K562 (cell line): ENCODE results near the gene TMEM108. TPM values are rescaled to one million over a fixed set of nuclear protein-coding genes. Genes with fewer than 3 reads are reported as not detected.
A peak's percentile ranks its signal among the peaks of the same experiment; 100 is the strongest.

Experiments used
- ATAC-seq: fragments of 200-7000 bp; cut with Tn5 transposase; 3 replicates; pipeline ENCODE4 v1.9.1; 2020; ENCODE audit warnings: moderate library complexity
- BruUV-seq: library from RNA; stranded (reverse); fragments of 400-500 nt; replicated peaks from 2 replicates; lab custom pipeline; 2021; lab: Mats Ljungman, UMichigan
- CTCF ChIA-PET: fragments of 300-600 bp; formaldehyde crosslinking; extraction: SDS; loops from one replicate; lab custom pipeline; 2021; ENCODE audit warnings: low intra/inter-chr PET ratio; lab: Yijun Ruan, JAX
- POLR2A ChIA-PET: fragments of 300-600, 350-650 bp; sonication (Branson Sonifier 250); formaldehyde crosslinking; extraction: SDS; loops from one replicate; lab custom pipeline; 2021; ENCODE audit warnings: antibody characterized with exemption, inconsistent platforms; lab: Yijun Ruan, JAX
- DNase-seq, 4 experiments: peaks; one replicate each; pipeline versions ENCODE4 v3.0.0 to v3.0.0-alpha.2; 2011 to 2018; ENCODE audit warnings: low spot score in 3 of 4, mixed read lengths in 3 of 4; ENCODE audit errors: extremely low read depth in 1 of 4
- FAIRE-seq: peaks from 2 replicates; lab custom pipeline; 2011; peaks lifted over from hg19 to GRCh38; lab: Jason Lieb, UNC
- H2AFZ ChIP-seq: 2 replicates; pipeline ENCODE4 v1.6.0; 2011; ENCODE audit warnings: low read depth, low read length, control low read depth, inconsistent platforms
- H3K27ac ChIP-seq: fragments of 200-600 bp; 3 replicates; pipeline ENCODE4 v1.8.0; 2011; ENCODE audit warnings: low read depth, mild to moderate bottlenecking, control low read depth, inconsistent platforms, low read length, moderate library complexity, mixed read lengths; ENCODE audit errors: extremely low read depth
- H3K27me3 ChIP-seq, 2 experiments: fragments of 300-600 bp in 1 of 2; 2 replicates in 1 of 2; 3 replicates in 1 of 2; pipeline versions ENCODE4 v1.6.0 to v1.8.0; 2011; ENCODE audit warnings: inconsistent platforms in 2 of 2, low read length in 2 of 2, mild to moderate bottlenecking in 1 of 2, mixed read lengths in 1 of 2, moderate library complexity in 1 of 2; ENCODE audit not compliant: control insufficient read depth in 2 of 2, insufficient read depth in 2 of 2
- H3K36me3 ChIP-seq: fragments of 300-600 bp; 3 replicates; pipeline ENCODE4 v1.8.0; 2011; ENCODE audit warnings: mild to moderate bottlenecking, low read length, inconsistent platforms; ENCODE audit not compliant: control insufficient read depth, insufficient read depth
- H3K4me1 ChIP-seq, 2 experiments: fragments of 200-600 bp in 1 of 2; replicated peaks in 1 of 2; 2 replicates in 1 of 2; 3 replicates in 1 of 2; pipeline versions ENCODE4 v1.5.1 to v1.8.0; 2011; ENCODE audit warnings: inconsistent platforms in 2 of 2, low read length in 2 of 2, mild to moderate bottlenecking in 1 of 2, mixed read lengths in 1 of 2, moderate library complexity in 1 of 2; ENCODE audit not compliant: control insufficient read depth in 2 of 2, insufficient read depth in 2 of 2
- H3K4me2 ChIP-seq: 2 replicates; pipeline ENCODE4 v1.6.1; 2011; ENCODE audit warnings: low read length, control low read depth, inconsistent platforms, mixed read lengths; ENCODE audit not compliant: insufficient read depth
- H3K4me3 ChIP-seq: fragments of 200-600 bp; sonication (generic), shearing (Covaris generic); 2 replicates; pipeline ENCODE4 v1.5.1; 2016; ENCODE audit warnings: control low read depth, inconsistent platforms
- H3K79me2 ChIP-seq: fragments of 200-600 bp; 3 replicates; pipeline ENCODE4 v1.8.0; 2011; ENCODE audit warnings: low read length, inconsistent platforms; ENCODE audit not compliant: control insufficient read depth, insufficient read depth
- H3K9ac ChIP-seq, 2 experiments: 2 replicates each; pipeline versions ENCODE4 v1.6.0 to v1.6.1; 2011; ENCODE audit warnings: low read depth in 2 of 2, low read length in 2 of 2, control low read depth in 1 of 2, inconsistent platforms in 1 of 2, mild to moderate bottlenecking in 1 of 2, mixed read lengths in 1 of 2; ENCODE audit not compliant: insufficient read depth in 1 of 2
- H3K9me1 ChIP-seq: one replicate; pipeline ENCODE4 v1.6.0; 2011; ENCODE audit warnings: inconsistent platforms, mild to moderate bottlenecking, low read length, moderate library complexity; ENCODE audit not compliant: control insufficient read depth, insufficient read depth
- H3K9me3 ChIP-seq: replicated peaks from 2 replicates; pipeline ENCODE4 v1.5.1; 2011; ENCODE audit warnings: low read depth, low read length, inconsistent platforms; ENCODE audit not compliant: control insufficient read depth, insufficient read depth
- H4K20me1 ChIP-seq: replicated peaks from 2 replicates; pipeline ENCODE4 v1.6.1; 2011; ENCODE audit warnings: low read length, inconsistent platforms, mixed read lengths; ENCODE audit not compliant: control insufficient read depth, insufficient read depth
- KAT7 ChIP-seq: sonication (generic); formaldehyde crosslinking; IDR thresholded peaks from 2 replicates; pipeline ENCODE4 v1.8.0; 2022; ENCODE audit warnings: missing genetic modification reagents, mild to moderate bottlenecking, borderline replicate concordance
- PHF8 ChIP-seq: fragments of 200-600 bp; sonication (generic); IDR thresholded peaks from 2 replicates; pipeline ENCODE4 v1.6.1; 2012; ENCODE audit warnings: mixed run types, mild to moderate bottlenecking, inconsistent platforms, low read length, moderate library complexity, borderline replicate concordance
- RBM22 ChIP-seq: fragments of 200-400 bp; formaldehyde crosslinking; IDR thresholded peaks from 2 replicates; pipeline ENCODE4 v1.6.1; 2018; ENCODE audit warnings: low read length, low read depth; ENCODE audit not compliant: poor library complexity, severe bottlenecking
- RCOR1 ChIP-seq, 2 experiments: IDR thresholded peaks; 2 replicates each; pipeline ENCODE4 v1.6.1; 2012; ENCODE audit warnings: low read depth in 2 of 2, low read length in 2 of 2, borderline replicate concordance in 1 of 2, improper control_type of control experiment in 1 of 2
- SUPT5H ChIP-seq: fragments of 450-650 bp; IDR thresholded peaks from 2 replicates; pipeline ENCODE4 v1.6.1; 2016
- ZFP30 ChIP-seq: fragments of 250-450 bp; sonication (Bioruptor Pico); IDR thresholded peaks from 2 replicates; pipeline ENCODE4 v1.8.0; 2022; ENCODE audit warnings: moderate library complexity, mild to moderate bottlenecking, inconsistent platforms, borderline replicate concordance
- WGBS: fragments of 100-300 bp; shearing (Covaris generic); methylation state at CpG from one replicate; pipeline ENCODE4 v1.1.6; 2016; ENCODE audit warnings: low coverage, mixed read lengths; ENCODE audit not compliant: insufficient coverage; ENCODE audit errors: missing lambda C conversion rate; 5-methylcytosine and 5-hydroxymethylcytosine counted together
- in situ Hi-C: fragments of 300-500 bp; cut with MboI; formaldehyde crosslinking; loops from 4 replicates; pipeline ENCODE4 v1.15.0; 2018; ENCODE audit warnings: inconsistent platforms, mixed read lengths
- intact Hi-C: fragments of 100-400 bp; cut with micrococcal nuclease; formaldehyde crosslinking; loops from 2 replicates; pipeline ENCODE4 v1.14.2; 2022
- polyA plus RNA-seq, 8 experiments: library from polyadenylated mRNA; depleted of rRNA in 4 of 8; stranded (reverse) in 5 of 8; unstranded in 3 of 8; fragments of >200 nt; fragmentation: Nextera tagmentation in 2 of 8; fragmentation: Illumina TruSeq in 1 of 8; extraction: Ambion mirVana in 2 of 8; extraction: Trizol in 1 of 8; gene quantifications; 2 replicates each; pipeline versions ENCODE4 v1.2.1 to v1.2.3, GENCODE V29; 2011 to 2014; ENCODE audit warnings: inconsistent platforms in 1 of 8, missing spikeins in 1 of 8
- total RNA-seq, 7 experiments: library from RNA; depleted of rRNA in 6 of 7; stranded (reverse); fragments of >200 nt in 6 of 7; fragmentation: Illumina TruSeq in 2 of 7; extraction: Trizol in 2 of 7; gene quantifications; 2 replicates each; pipeline versions ENCODE4 v1.2.1 to v1.2.3, GENCODE V29; 2011 to 2021; ENCODE audit warnings: low replicate concordance in 1 of 7
- TF ChIP-seq, protein P1 (sequence below): fragments of 450-650 bp; IDR thresholded peaks from 2 replicates; pipeline ENCODE4 v1.6.1; 2017; ENCODE audit warnings: antibody characterized with exemption
- TF ChIP-seq, protein P2 (sequence below): sonication (generic); IDR thresholded peaks from 2 replicates; pipeline ENCODE4 v1.6.1; 2016
- TF ChIP-seq, protein P3 (sequence below): fragments of 450-650 bp; IDR thresholded peaks from 2 replicates; pipeline ENCODE4 v1.6.1; 2016; ENCODE audit warnings: low read depth, mild to moderate bottlenecking, moderate library complexity

The TMEM108 gene
- total and polyA plus RNA-seq, 9 of the 15 experiments (the other 6 are each of a cell fraction or from before 2014, with no cell fraction given), result 0.65 to 11.1 (median 3.4) TPM

DNA sequence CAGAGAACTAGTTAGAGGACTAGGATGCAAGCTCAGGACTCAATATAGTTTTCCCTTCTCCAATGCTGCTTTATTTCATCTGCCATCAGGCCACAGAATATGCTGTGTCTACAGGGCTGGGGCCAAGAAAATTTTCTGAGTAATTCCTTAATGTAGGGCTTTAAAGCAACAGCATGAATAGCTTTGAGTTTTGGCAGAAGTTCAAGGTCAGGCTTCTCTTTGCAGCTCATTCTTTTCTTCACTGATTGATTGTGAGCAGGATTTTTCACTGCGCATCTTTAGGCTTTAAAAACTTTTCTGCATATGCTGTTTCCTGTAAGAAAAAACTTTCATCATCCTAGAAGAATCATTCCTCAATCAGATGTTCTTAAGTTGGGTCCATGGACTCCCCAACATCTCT lies 4.6 kb downstream of the TMEM108 start:
- POLR2A ChIA-PET, result no interaction called here
- Histone ChIP-seq H3K79me2 (no peaks in the 10 kb centered on the region; the same call in 1 of the 3 replicates), H3K36me3 (no peaks in the 10 kb centered on the region), H3K4me3 (no peak overlapping the region), H3K9me3 (no peaks in the 10 kb centered on the region), H3K4me2 (no peak overlapping the region), H3K27me3 (no peaks in the 10 kb centered on the region), H4K20me1 (no peaks in the 10 kb centered on the region), H3K9ac (no peak overlapping the region), H2AFZ (no peak overlapping the region), H3K4me1 (peaks cover 2 to 12% of the 10 kb centered on the region in 2 experiments; a peak in 4 of 5 replicates), H3K27ac (no peak overlapping the region), H3K9me1 (no peaks in the 10 kb centered on the region)
- in situ Hi-C loops, result loop anchor here (25.0 kb wide), 3 partner anchors 305 to 770 kb away; partner anchors contain the start of gene SRPRB
- no peak for DNase-seq
- TF ChIP-seq PHF8, result no peak
- no peak for TF ChIP-seq ZFP30 (CRISPR knock-in tag)
- TF ChIP-seq, protein P1, sequence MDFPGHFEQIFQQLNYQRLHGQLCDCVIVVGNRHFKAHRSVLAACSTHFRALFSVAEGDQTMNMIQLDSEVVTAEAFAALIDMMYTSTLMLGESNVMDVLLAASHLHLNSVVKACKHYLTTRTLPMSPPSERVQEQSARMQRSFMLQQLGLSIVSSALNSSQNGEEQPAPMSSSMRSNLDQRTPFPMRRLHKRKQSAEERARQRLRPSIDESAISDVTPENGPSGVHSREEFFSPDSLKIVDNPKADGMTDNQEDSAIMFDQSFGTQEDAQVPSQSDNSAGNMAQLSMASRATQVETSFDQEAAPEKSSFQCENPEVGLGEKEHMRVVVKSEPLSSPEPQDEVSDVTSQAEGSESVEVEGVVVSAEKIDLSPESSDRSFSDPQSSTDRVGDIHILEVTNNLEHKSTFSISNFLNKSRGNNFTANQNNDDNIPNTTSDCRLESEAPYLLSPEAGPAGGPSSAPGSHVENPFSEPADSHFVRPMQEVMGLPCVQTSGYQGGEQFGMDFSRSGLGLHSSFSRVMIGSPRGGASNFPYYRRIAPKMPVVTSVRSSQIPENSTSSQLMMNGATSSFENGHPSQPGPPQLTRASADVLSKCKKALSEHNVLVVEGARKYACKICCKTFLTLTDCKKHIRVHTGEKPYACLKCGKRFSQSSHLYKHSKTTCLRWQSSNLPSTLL, result no peak
- TF ChIP-seq RCOR1 (IDR thresholded peaks at IDR 0.05; ENCODE audit: borderline replicate concordance in 1 of 2, low read depth in 2 of 2, low read length in 2 of 2), result no peak
- TF ChIP-seq RBM22, result no peak
- TF ChIP-seq, protein P2, sequence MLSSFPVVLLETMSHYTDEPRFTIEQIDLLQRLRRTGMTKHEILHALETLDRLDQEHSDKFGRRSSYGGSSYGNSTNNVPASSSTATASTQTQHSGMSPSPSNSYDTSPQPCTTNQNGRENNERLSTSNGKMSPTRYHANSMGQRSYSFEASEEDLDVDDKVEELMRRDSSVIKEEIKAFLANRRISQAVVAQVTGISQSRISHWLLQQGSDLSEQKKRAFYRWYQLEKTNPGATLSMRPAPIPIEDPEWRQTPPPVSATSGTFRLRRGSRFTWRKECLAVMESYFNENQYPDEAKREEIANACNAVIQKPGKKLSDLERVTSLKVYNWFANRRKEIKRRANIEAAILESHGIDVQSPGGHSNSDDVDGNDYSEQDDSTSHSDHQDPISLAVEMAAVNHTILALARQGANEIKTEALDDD, result peak; percentile 54; the same call in 1 of the 2 replicates
- TF ChIP-seq SUPT5H, result no peak
- no peak for TF ChIP-seq KAT7 (CRISPR knock-in tag)
- TF ChIP-seq, protein P3, sequence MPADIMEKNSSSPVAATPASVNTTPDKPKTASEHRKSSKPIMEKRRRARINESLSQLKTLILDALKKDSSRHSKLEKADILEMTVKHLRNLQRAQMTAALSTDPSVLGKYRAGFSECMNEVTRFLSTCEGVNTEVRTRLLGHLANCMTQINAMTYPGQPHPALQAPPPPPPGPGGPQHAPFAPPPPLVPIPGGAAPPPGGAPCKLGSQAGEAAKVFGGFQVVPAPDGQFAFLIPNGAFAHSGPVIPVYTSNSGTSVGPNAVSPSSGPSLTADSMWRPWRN, result no peak
- 75% methylated on average over 1 of the region's 1 CpG for WGBS
- no peak for FAIRE-seq
- intact Hi-C loops, result loop anchor here (10.0 kb wide), 2 partner anchors 232 to 388 kb away; partner anchors contain the start of gene ACAD11
- CTCF ChIA-PET, result interaction anchor here (0.7 kb wide), 1 partner anchor 278 kb away, joined by 3 read pairs; no protein-coding TSS in a partner anchor
- no peak for ATAC-seq
- no TSS peak for BruUV-seq
